Muscle of back (tissue), 11 donors: ENCODE results near the gene SLC30A1. TPM values are rescaled to one million over a fixed set of nuclear protein-coding genes. Genes with fewer than 3 reads are reported as not detected.
"Not testable (repeated sequence)": the region's sequence is repeated elsewhere in the genome, so short reads cannot be mapped to it uniquely, and the experiment has no call there.

ENCODE experiments used
- DNase-seq, 3 donors: peaks; one replicate each; pipeline versions ENCODE4 v3.0.0 to v3.0.0-alpha.2; 2013
- polyA plus RNA-seq, 10 donors: library from polyadenylated mRNA; unstranded; fragments of 120-200 nt; gene quantifications; one replicate each; pipeline ENCODE4 v1.2.1, GENCODE V29; 2013; ENCODE audit not compliant: insufficient read length in 10 of 10

Gene SLC30A1
- polyA plus RNA-seq, 10 donors: 11.0 to 19.2 (median 14.1) TPM

- peak in 1 of 3 donors; percentile 54 for DNase-seq
Measured at GRCh38 chr1:211589782-211590721, 11.1 kb upstream of the SLC30A1 start.

- DNase-seq: no peak
Measured at GRCh38 chr1:211588711-211589110, 9.8 kb upstream of the SLC30A1 start.

GRCh38 chr1:211587123-211587522, 8.2 kb upstream of the SLC30A1 start:
- no peak for DNase-seq

- DNase-seq: no peak
Measured at GRCh38 chr1:211586538-211586937, 7.6 kb upstream of the SLC30A1 start.

- no peak for DNase-seq
Measured at GRCh38 chr1:211583011-211583992, 4.3 kb upstream of the SLC30A1 start.

GRCh38 chr1:211581526-211581925, 2.6 kb upstream of the SLC30A1 start:
- DNase-seq: peak in 1 of 3 donors; percentile 69

- DNase-seq: peak in 1 of 3 donors; percentile 20
Measured at GRCh38 chr1:211580303-211580687, 1.3 kb upstream of the SLC30A1 start.

- peak in 1 of 3 donors; percentile 65 for DNase-seq
Measured at GRCh38 chr1:211579440-211580302, 710 bp upstream of the SLC30A1 start.

- peak; percentile 59 to 89 (median 75) for DNase-seq
Measured at GRCh38 chr1:211577819-211578639, 932 bp downstream of the SLC30A1 start.

- no peak for DNase-seq
Measured at GRCh38 chr1:211577277-211577818, 1.6 kb downstream of the SLC30A1 start.

GRCh38 chr1:211576717-211577116, 2.2 kb downstream of the SLC30A1 start:
- no peak for DNase-seq

- no peak for DNase-seq
Measured at GRCh38 chr1:211574705-211575104, 4.3 kb downstream of the SLC30A1 start.

GRCh38 chr1:211571998-211572397, 7.0 kb downstream of the SLC30A1 start:
- DNase-seq: no peak

- DNase-seq: not testable (repeated sequence)
Measured at GRCh38 chr1:211570378-211570777, 8.6 kb downstream of the SLC30A1 start.

- DNase-seq: no peak
Measured at GRCh38 chr1:211566431-211567025, 12.4 kb downstream of the SLC30A1 start.

- DNase-seq: no peak
Measured at GRCh38 chr1:211564084-211564483, 14.9 kb downstream of the SLC30A1 start.

- DNase-seq: no peak
Measured at GRCh38 chr1:211559222-211560010, 19.5 kb downstream of the SLC30A1 start.

GRCh38 chr1:211557894-211558625, 20.9 kb downstream of the SLC30A1 start:
- no peak for DNase-seq
